H1 (cell line): ENCODE results near the gene PCED1B. TPM values are rescaled to one million over a fixed set of nuclear protein-coding genes. Genes with fewer than 3 reads are reported as not detected.

ENCODE experiments used
- HDAC6 ChIP-seq: IDR thresholded peaks from one replicate; pipeline ENCODE4 v1.7.1; 2012; ENCODE audit warnings: low read depth, mild to moderate bottlenecking, inconsistent platforms, low read length, moderate library complexity
- MAFK ChIP-seq: IDR thresholded peaks from 2 replicates; pipeline ENCODE4 v1.6.1; 2012; ENCODE audit warnings: low read depth, mild to moderate bottlenecking, improper control_type of control experiment, low read length
- PHF8 ChIP-seq: fragments of 200-600 bp; sonication (generic); conservative IDR thresholded peaks from 2 replicates; pipeline ENCODE4 v1.7.1; 2012; ENCODE audit warnings: low read depth, mild to moderate bottlenecking, inconsistent platforms, low read length, moderate library complexity
- SIN3A ChIP-seq, 2 experiments: IDR thresholded peaks in 1 of 2; conservative IDR thresholded peaks in 1 of 2; 2 replicates each; pipeline ENCODE4 v1.6.1; 2011 to 2012; ENCODE audit warnings: low read length in 2 of 2, improper control_type of control experiment in 1 of 2, low read depth in 1 of 2, mild to moderate bottlenecking in 1 of 2
- polyA plus RNA-seq, 7 experiments: library from polyadenylated mRNA; depleted of rRNA in 3 of 7; stranded (reverse) in 5 of 7; unstranded in 2 of 7; fragments of >200 nt in 5 of 7; fragments of 200-250 nt in 2 of 7; gene quantifications; 1 replicate in 5 of 7; 2 replicates in 1 of 7; 4 replicates in 1 of 7; pipeline versions ENCODE4 v1.2.1 to v1.2.3, GENCODE V29; 2011 to 2013; ENCODE audit warnings: missing spikeins in 2 of 7, mixed read lengths in 2 of 7
- total RNA-seq: library from RNA; stranded (reverse); fragmentation: NEBNext Ultra II Directional; extraction: Animal tissue kit (Norgen Biotek cat#: 25700); gene quantifications from 2 replicates; pipeline ENCODE4 v1.2.1, GENCODE V29; 2021
- TF ChIP-seq, protein P1 (sequence below): fragments of 300-600 bp; sonication (generic); IDR thresholded peaks from 2 replicates; pipeline ENCODE4 v1.7.1; 2012; ENCODE audit warnings: low read length, moderate library complexity, mild to moderate bottlenecking, inconsistent platforms; ENCODE audit not compliant: insufficient replicate concordance

PCED1B gene
- total and polyA plus RNA-seq, 2 of the 8 experiments (the other 6 are each of a cell fraction or from before 2014, with no cell fraction given), result 4.7 to 5.4 TPM

DNA sequence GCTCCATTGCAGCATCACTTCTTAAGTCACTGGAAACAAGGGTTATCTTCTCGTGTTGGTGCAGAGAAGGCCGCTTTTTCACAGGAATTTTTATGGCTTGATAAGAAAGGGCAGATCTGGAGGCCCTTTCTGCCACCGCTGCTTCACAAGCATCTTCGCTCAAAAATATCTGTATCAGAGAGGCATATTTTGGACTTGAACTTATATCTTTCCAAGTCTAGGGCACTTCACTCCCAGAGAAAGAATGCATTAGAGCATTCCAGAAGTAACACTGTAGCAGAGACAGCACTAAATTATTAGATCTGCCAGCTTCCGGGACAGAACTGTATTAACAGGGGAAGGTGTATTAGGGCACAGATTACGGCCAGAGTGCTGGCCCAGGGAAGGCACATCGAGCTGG is 152.0 kb downstream of the PCED1B start (continued):
- TF ChIP-seq, protein P1, sequence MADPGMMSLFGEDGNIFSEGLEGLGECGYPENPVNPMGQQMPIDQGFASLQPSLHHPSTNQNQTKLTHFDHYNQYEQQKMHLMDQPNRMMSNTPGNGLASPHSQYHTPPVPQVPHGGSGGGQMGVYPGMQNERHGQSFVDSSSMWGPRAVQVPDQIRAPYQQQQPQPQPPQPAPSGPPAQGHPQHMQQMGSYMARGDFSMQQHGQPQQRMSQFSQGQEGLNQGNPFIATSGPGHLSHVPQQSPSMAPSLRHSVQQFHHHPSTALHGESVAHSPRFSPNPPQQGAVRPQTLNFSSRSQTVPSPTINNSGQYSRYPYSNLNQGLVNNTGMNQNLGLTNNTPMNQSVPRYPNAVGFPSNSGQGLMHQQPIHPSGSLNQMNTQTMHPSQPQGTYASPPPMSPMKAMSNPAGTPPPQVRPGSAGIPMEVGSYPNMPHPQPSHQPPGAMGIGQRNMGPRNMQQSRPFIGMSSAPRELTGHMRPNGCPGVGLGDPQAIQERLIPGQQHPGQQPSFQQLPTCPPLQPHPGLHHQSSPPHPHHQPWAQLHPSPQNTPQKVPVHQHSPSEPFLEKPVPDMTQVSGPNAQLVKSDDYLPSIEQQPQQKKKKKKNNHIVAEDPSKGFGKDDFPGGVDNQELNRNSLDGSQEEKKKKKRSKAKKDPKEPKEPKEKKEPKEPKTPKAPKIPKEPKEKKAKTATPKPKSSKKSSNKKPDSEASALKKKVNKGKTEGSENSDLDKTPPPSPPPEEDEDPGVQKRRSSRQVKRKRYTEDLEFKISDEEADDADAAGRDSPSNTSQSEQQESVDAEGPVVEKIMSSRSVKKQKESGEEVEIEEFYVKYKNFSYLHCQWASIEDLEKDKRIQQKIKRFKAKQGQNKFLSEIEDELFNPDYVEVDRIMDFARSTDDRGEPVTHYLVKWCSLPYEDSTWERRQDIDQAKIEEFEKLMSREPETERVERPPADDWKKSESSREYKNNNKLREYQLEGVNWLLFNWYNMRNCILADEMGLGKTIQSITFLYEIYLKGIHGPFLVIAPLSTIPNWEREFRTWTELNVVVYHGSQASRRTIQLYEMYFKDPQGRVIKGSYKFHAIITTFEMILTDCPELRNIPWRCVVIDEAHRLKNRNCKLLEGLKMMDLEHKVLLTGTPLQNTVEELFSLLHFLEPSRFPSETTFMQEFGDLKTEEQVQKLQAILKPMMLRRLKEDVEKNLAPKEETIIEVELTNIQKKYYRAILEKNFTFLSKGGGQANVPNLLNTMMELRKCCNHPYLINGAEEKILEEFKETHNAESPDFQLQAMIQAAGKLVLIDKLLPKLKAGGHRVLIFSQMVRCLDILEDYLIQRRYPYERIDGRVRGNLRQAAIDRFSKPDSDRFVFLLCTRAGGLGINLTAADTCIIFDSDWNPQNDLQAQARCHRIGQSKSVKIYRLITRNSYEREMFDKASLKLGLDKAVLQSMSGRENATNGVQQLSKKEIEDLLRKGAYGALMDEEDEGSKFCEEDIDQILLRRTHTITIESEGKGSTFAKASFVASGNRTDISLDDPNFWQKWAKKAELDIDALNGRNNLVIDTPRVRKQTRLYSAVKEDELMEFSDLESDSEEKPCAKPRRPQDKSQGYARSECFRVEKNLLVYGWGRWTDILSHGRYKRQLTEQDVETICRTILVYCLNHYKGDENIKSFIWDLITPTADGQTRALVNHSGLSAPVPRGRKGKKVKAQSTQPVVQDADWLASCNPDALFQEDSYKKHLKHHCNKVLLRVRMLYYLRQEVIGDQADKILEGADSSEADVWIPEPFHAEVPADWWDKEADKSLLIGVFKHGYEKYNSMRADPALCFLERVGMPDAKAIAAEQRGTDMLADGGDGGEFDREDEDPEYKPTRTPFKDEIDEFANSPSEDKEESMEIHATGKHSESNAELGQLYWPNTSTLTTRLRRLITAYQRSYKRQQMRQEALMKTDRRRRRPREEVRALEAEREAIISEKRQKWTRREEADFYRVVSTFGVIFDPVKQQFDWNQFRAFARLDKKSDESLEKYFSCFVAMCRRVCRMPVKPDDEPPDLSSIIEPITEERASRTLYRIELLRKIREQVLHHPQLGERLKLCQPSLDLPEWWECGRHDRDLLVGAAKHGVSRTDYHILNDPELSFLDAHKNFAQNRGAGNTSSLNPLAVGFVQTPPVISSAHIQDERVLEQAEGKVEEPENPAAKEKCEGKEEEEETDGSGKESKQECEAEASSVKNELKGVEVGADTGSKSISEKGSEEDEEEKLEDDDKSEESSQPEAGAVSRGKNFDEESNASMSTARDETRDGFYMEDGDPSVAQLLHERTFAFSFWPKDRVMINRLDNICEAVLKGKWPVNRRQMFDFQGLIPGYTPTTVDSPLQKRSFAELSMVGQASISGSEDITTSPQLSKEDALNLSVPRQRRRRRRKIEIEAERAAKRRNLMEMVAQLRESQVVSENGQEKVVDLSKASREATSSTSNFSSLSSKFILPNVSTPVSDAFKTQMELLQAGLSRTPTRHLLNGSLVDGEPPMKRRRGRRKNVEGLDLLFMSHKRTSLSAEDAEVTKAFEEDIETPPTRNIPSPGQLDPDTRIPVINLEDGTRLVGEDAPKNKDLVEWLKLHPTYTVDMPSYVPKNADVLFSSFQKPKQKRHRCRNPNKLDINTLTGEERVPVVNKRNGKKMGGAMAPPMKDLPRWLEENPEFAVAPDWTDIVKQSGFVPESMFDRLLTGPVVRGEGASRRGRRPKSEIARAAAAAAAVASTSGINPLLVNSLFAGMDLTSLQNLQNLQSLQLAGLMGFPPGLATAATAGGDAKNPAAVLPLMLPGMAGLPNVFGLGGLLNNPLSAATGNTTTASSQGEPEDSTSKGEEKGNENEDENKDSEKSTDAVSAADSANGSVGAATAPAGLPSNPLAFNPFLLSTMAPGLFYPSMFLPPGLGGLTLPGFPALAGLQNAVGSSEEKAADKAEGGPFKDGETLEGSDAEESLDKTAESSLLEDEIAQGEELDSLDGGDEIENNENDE, result no peak
- TF ChIP-seq PHF8 (no peak), HDAC6 (no peak), SIN3A (conservative IDR thresholded peaks at IDR 0.05 in 1 of 2, IDR thresholded peaks at IDR 0.05 in 1 of 2; ENCODE audit: low read depth in 1 of 2, low read length in 2 of 2) (no peak), MAFK (no peak)
